Measurements from ENCODE around the gene NFIC. TPM values are rescaled to one million over a fixed set of nuclear protein-coding genes. Genes with fewer than 3 reads are reported as not detected.

NFIC gene
- total RNA-seq, 2 experiments from 2014 or later: 1.5 to 1.7 TPM

DNA sequence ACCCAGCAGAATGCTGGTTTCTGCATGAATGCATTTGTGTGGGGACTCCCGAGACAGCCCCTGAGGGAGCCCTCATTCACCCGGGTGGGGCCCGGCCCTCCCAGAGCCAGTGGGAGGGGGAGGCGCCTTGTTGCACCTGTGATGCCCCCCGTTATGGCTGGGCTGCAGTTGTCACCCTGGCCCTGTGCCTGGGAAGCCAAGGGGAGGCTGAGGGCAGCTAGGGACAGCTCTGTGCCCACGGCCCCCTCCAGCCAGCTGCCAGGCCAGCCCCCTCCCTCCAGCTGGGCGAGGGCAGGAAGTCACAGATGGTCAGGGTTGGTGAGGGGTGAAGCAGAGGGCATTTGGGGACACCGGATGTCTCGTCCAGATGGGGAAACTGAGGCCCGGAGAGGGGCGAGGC is 26.1 kb downstream of the NFIC start:
- H3K4me2 ChIP-seq (ENCODE audit: low read length): no peak overlapping the region
- no peaks in the 10 kb centered on the region for H3K9me3 ChIP-seq (ENCODE audit: low read length)
- H3K4me1 ChIP-seq (ENCODE audit: insufficient read depth, low read length, poor library complexity, severe bottlenecking): no peaks in the 10 kb centered on the region
- H3K9me2 ChIP-seq (ENCODE audit: insufficient read depth, low read length): no peaks in the 10 kb centered on the region
- intact Hi-C loops (cut with micrococcal nuclease; ENCODE audit: unreplicated experiment): no loop called here
- no peak overlapping the region for H3K4me3 ChIP-seq (ENCODE audit: low read depth, low read length, poor library complexity, severe bottlenecking)
- no peak for TF ChIP-seq EZH2phosphoT487 (IDR thresholded peaks at IDR 0.05; ENCODE audit: borderline replicate concordance, low read depth, low read length)
- TF ChIP-seq, protein P1, sequence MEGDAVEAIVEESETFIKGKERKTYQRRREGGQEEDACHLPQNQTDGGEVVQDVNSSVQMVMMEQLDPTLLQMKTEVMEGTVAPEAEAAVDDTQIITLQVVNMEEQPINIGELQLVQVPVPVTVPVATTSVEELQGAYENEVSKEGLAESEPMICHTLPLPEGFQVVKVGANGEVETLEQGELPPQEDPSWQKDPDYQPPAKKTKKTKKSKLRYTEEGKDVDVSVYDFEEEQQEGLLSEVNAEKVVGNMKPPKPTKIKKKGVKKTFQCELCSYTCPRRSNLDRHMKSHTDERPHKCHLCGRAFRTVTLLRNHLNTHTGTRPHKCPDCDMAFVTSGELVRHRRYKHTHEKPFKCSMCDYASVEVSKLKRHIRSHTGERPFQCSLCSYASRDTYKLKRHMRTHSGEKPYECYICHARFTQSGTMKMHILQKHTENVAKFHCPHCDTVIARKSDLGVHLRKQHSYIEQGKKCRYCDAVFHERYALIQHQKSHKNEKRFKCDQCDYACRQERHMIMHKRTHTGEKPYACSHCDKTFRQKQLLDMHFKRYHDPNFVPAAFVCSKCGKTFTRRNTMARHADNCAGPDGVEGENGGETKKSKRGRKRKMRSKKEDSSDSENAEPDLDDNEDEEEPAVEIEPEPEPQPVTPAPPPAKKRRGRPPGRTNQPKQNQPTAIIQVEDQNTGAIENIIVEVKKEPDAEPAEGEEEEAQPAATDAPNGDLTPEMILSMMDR (conservative IDR thresholded peaks at IDR 0.05; ENCODE audit: low read length): no peak
- no peak overlapping the region for H2AFZ ChIP-seq (ENCODE audit: low read length)
- H4K20me1 ChIP-seq (ENCODE audit: insufficient read depth, low read length): no peaks in the 10 kb centered on the region
- no TSS peak for BruUV-seq (replicated peaks)
- ChIA-PET CTCF (ENCODE audit: unreplicated experiment) (no interaction called here), POLR2A (no interaction called here)
- H3K79me2 ChIP-seq (ENCODE audit: insufficient read depth, low read depth, low read length): no peaks in the 10 kb centered on the region
- no peaks in the 10 kb centered on the region for H3K36me3 ChIP-seq (ENCODE audit: insufficient read depth, low read length)
- H3K27ac ChIP-seq (ENCODE audit: low read depth, low read length, poor library complexity, severe bottlenecking): no peak overlapping the region
- DNase-seq (ENCODE audit: low spot score): no peak

DNA sequence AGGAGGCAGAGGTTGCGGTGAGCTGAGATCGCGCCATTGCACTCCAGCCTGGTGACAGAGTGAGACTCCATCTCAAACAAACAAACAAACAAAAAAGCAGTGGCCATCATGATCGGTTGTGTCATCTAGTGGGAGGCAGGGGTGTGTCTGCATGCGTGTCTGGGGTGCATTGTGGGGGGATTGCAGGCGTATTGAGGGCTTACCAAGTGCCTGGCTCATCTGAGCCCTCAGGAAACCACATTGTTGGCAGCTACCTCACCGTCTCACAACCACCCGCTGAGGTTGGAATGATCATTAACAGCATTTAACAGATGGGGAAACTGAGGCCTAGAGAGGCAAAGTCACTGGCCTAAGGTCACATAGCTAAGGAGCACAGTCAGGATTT is 30.5 kb downstream of the NFIC start:
- H3K4me2 ChIP-seq (ENCODE audit: low read length): no peak overlapping the region
- intact Hi-C loops (cut with micrococcal nuclease; ENCODE audit: unreplicated experiment): no loop called here
- no peaks in the 10 kb centered on the region for H3K79me2 ChIP-seq (ENCODE audit: insufficient read depth, low read depth, low read length)
- BruUV-seq (replicated peaks): no TSS peak
- ChIA-PET POLR2A (no interaction called here), CTCF (ENCODE audit: unreplicated experiment) (no interaction called here)
- H3K9me3 ChIP-seq (ENCODE audit: low read length): no peaks in the 10 kb centered on the region
- no peaks in the 10 kb centered on the region for H3K9me2 ChIP-seq (ENCODE audit: insufficient read depth, low read length)
- TF ChIP-seq EZH2phosphoT487 (IDR thresholded peaks at IDR 0.05; ENCODE audit: borderline replicate concordance, low read depth, low read length): no peak
- TF ChIP-seq, protein P1 (conservative IDR thresholded peaks at IDR 0.05; ENCODE audit: low read length): no peak
- no peak overlapping the region for H2AFZ ChIP-seq (ENCODE audit: low read length)
- no peaks in the 10 kb centered on the region for H3K4me1 ChIP-seq (ENCODE audit: insufficient read depth, low read length, poor library complexity, severe bottlenecking)
- no peak for DNase-seq (ENCODE audit: low spot score)
- H3K27ac ChIP-seq (ENCODE audit: low read depth, low read length, poor library complexity, severe bottlenecking): no peak overlapping the region
- no peaks in the 10 kb centered on the region for H3K36me3 ChIP-seq (ENCODE audit: insufficient read depth, low read length)
- no peak overlapping the region for H3K4me3 ChIP-seq (ENCODE audit: low read depth, low read length, poor library complexity, severe bottlenecking)
- H4K20me1 ChIP-seq (ENCODE audit: insufficient read depth, low read length): no peaks in the 10 kb centered on the region

DNA sequence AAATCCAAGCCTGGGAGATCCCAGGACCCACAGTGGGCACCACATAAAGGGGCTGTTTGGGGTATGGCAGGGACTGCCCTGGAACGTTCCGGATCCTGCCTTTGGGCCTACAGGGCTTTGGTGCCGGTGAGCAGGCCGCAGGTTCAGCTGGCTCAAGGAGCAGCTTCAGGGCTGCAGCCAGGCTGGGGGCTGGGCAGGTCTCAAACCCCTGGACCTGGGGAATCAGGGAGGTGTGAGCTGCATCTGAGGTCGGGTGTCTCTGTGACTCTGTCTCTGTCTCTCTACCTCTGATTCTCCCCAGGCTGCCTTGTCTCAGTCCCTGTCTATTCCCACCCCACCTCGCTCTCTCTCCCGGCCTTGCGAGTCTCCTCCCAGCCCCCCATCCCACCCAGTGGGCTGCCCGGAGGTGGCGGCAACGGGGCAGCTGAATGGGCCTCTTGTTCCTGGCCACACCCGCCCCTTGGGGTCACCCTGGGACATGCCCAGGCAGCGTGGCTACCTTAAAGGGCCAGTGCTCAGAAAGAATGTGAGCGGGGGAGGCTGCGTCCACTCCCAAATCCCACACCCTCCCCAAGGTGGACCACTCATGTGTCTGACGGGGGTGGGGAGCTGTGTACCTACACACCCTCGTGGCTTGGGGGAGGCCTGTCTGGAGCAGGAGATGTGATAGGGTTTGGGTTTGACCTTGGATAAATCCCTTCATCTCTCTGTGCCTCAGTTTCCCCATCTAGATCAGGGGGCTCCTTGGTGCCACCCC is 31.1 kb downstream of the NFIC start:
- H3K9me3 ChIP-seq (ENCODE audit: low read length): no peaks in the 10 kb centered on the region
- no peaks in the 10 kb centered on the region for H3K79me2 ChIP-seq (ENCODE audit: insufficient read depth, low read depth, low read length)
- intact Hi-C loops (cut with micrococcal nuclease; ENCODE audit: unreplicated experiment): no loop called here
- ChIA-PET CTCF (ENCODE audit: unreplicated experiment) (no interaction called here), POLR2A (interaction anchor here (0.5 kb wide), 1 partner anchor 1747 kb away, joined by 3 read pairs; no protein-coding TSS in a partner anchor)
- TF ChIP-seq EZH2phosphoT487 (IDR thresholded peaks at IDR 0.05; ENCODE audit: borderline replicate concordance, low read depth, low read length): no peak
- TF ChIP-seq, protein P1 (conservative IDR thresholded peaks at IDR 0.05; ENCODE audit: low read length): no peak
- no peak for DNase-seq (ENCODE audit: low spot score)
- no peaks in the 10 kb centered on the region for H3K9me2 ChIP-seq (ENCODE audit: insufficient read depth, low read length)
- H3K4me3 ChIP-seq (ENCODE audit: low read depth, low read length, poor library complexity, severe bottlenecking): no peak overlapping the region
- H3K4me1 ChIP-seq (ENCODE audit: insufficient read depth, low read length, poor library complexity, severe bottlenecking): no peaks in the 10 kb centered on the region
- no TSS peak for BruUV-seq (replicated peaks)
- H3K27ac ChIP-seq (ENCODE audit: low read depth, low read length, poor library complexity, severe bottlenecking): no peak overlapping the region
- no peaks in the 10 kb centered on the region for H4K20me1 ChIP-seq (ENCODE audit: insufficient read depth, low read length)
- H3K36me3 ChIP-seq (ENCODE audit: insufficient read depth, low read length): no peaks in the 10 kb centered on the region
- no peak overlapping the region for H2AFZ ChIP-seq (ENCODE audit: low read length)
- no peak overlapping the region for H3K4me2 ChIP-seq (ENCODE audit: low read length)
